Cardiac muscle cell (in vitro differentiated cells and primary cell): ENCODE measurements around the gene OR4K13. TPM values are rescaled to one million over a fixed set of nuclear protein-coding genes. Genes with fewer than 3 reads are reported as not detected.

Experiments used
- DNase-seq, 2 donors: peaks; one replicate each; pipeline versions ENCODE4 v3.0.0 to v3.0.0-alpha.2; 2010 to 2017; ENCODE audit warnings: low read depth in 1 of 2, low spot score in 1 of 2
- H3K27ac ChIP-seq: fragments of 200-600 bp; sonication (generic); 2 replicates; pipeline ENCODE4 v1.5.1; 2016
- H3K27me3 ChIP-seq: fragments of 200-600 bp; sonication (generic); 2 replicates; pipeline ENCODE4 v1.6.0; 2016; ENCODE audit warnings: control low read depth
- H3K36me3 ChIP-seq: fragments of 200-600 bp; sonication (generic); 2 replicates; pipeline ENCODE4 v1.5.1; 2016; ENCODE audit warnings: control low read depth
- H3K4me1 ChIP-seq: fragments of 200-600 bp; sonication (generic); 2 replicates; pipeline ENCODE4 v1.8.1; 2017; ENCODE audit warnings: low read depth, mild to moderate bottlenecking, mixed run types
- H3K4me3 ChIP-seq: fragments of 200-600 bp; sonication (generic); 2 replicates; pipeline ENCODE4 v1.5.1; 2016; ENCODE audit warnings: mild to moderate bottlenecking
- H3K9me3 ChIP-seq: fragments of 200-600 bp; sonication (generic); 2 replicates; pipeline ENCODE4 v1.5.1; 2017; ENCODE audit warnings: low read depth, mild to moderate bottlenecking, control low read depth
- CTCF ChIP-seq: IDR thresholded peaks from 2 replicates; pipeline ENCODE4 v1.5.1; 2012; ENCODE audit warnings: low read depth, mild to moderate bottlenecking, low read length
- polyA plus RNA-seq: library from polyadenylated mRNA; unstranded; fragments of >200 nt; fragmentation: Nextera tagmentation; extraction: Ambion mirVana; gene quantifications from 2 replicates; pipeline ENCODE4 v1.2.1, GENCODE V29; 2016
- total RNA-seq: library from RNA; depleted of rRNA; stranded (reverse); fragments of >200 nt; gene quantifications from 2 replicates; pipeline ENCODE4 v1.2.3, GENCODE V29; 2016

Gene OR4K13
- total RNA-seq, result not detected in 2 replicates
- polyA plus RNA-seq, result not detected in 2 replicates

GRCh38 chr14:20035938-20036337 is at the start of gene OR4K13:
OR4K13 (minus strand) TSS chr14:20036038; CDS start chr14:20034758, 1,280 bp downstream.
- peaks cover 5% of the 10 kb centered on the region for H3K9me3 ChIP-seq
- no peak within 1 kb of the TSS for H3K4me3 ChIP-seq
- DNase-seq, result no peak
- H3K36me3 ChIP-seq, result no peaks in the 10 kb centered on the region
- H3K27me3 ChIP-seq, result no peaks in the 10 kb centered on the region
- H3K4me1 ChIP-seq, result no peaks in the 10 kb centered on the region
- no peak for TF ChIP-seq CTCF
- no peak within 1 kb of the TSS for H3K27ac ChIP-seq

- Histone ChIP-seq H3K9me3 (peaks cover 3% of the 10 kb centered on the region), H3K27me3 (no peaks in the 10 kb centered on the region), H3K4me1 (no peaks in the 10 kb centered on the region), H3K4me3 (no peak within 1 kb of the TSS), H3K36me3 (no peaks in the 10 kb centered on the region), H3K27ac (no peak within 1 kb of the TSS)
- no peak for TF ChIP-seq CTCF
- DNase-seq, result no peak
Observed at GRCh38 chr14:20059745-20060144, 23.9 kb upstream of the OR4K13 start, which contains the start of gene OR4L1. OR4L1 (plus strand) TSS chr14:20060045; CDS start chr14:20060045, 0 bp downstream.

- no peaks in the 10 kb centered on the region for H3K36me3 ChIP-seq
- H3K4me1 ChIP-seq, result no peaks in the 10 kb centered on the region
- no peak overlapping the region for H3K27ac ChIP-seq
- TF ChIP-seq CTCF, result no peak
- no peak for DNase-seq
- no peaks in the 10 kb centered on the region for H3K27me3 ChIP-seq
- H3K9me3 ChIP-seq, result peaks cover 10% of the 10 kb centered on the region
- no peak overlapping the region for H3K4me3 ChIP-seq
Observed at GRCh38 chr14:20048202-20048601, 12.4 kb upstream of the OR4K13 start.

- Histone ChIP-seq H3K9me3 (peaks cover 3% of the 10 kb centered on the region), H3K4me1 (no peaks in the 10 kb centered on the region)
- no peak for TF ChIP-seq CTCF
Observed at GRCh38 chr14:20044243-20044642, 8.4 kb upstream of the OR4K13 start.

GRCh38 chr14:20035449-20035848 is 389 bp downstream of the OR4K13 start:
- peaks cover 5% of the 10 kb centered on the region for H3K9me3 ChIP-seq
- no peaks in the 10 kb centered on the region for H3K36me3 ChIP-seq
- H3K4me1 ChIP-seq, result no peaks in the 10 kb centered on the region
- H3K4me3 ChIP-seq, result no peak overlapping the region
- TF ChIP-seq CTCF, result no peak
- no peak for DNase-seq
- no peak overlapping the region for H3K27ac ChIP-seq
- H3K27me3 ChIP-seq, result no peaks in the 10 kb centered on the region

More at GRCh38 chr14:20044243-20044642, 8.4 kb upstream of the OR4K13 start:
- DNase-seq, result no peak
- H3K4me3 ChIP-seq, result no peak overlapping the region
- no peak overlapping the region for H3K27ac ChIP-seq
- H3K27me3 ChIP-seq, result no peaks in the 10 kb centered on the region
- H3K36me3 ChIP-seq, result no peaks in the 10 kb centered on the region
